Muscle layer of duodenum (tissue), 2 donors: ENCODE results near the gene FRMPD4.

ENCODE experiments used
- H3K27ac ChIP-seq: one replicate; pipeline ENCODE4 v1.7.0; 2013; ENCODE audit warnings: mild to moderate bottlenecking, low read length
- H3K27me3 ChIP-seq: one replicate; pipeline ENCODE4 v1.7.0; 2013; ENCODE audit warnings: low read depth, mild to moderate bottlenecking, control low read depth, low read length
- H3K36me3 ChIP-seq, 2 donors: one replicate each; pipeline ENCODE4 v1.7.0; 2013; ENCODE audit warnings: low read length in 2 of 2, control low read depth in 1 of 2, mild to moderate bottlenecking in 1 of 2; ENCODE audit not compliant: insufficient read depth in 2 of 2, control insufficient read depth in 1 of 2
- H3K4me1 ChIP-seq, 2 donors: one replicate each; pipeline ENCODE4 v1.7.0; 2013; ENCODE audit warnings: low read length in 2 of 2, mild to moderate bottlenecking in 2 of 2, control low read depth in 1 of 2, moderate library complexity in 1 of 2; ENCODE audit not compliant: insufficient read depth in 2 of 2, control insufficient read depth in 1 of 2
- H3K4me3 ChIP-seq, 2 donors: one replicate each; pipeline ENCODE4 v1.7.0; 2013; ENCODE audit warnings: low read length in 2 of 2, low read depth in 1 of 2, mild to moderate bottlenecking in 1 of 2
- H3K9me3 ChIP-seq, 2 donors: one replicate each; pipeline ENCODE4 v1.7.0; 2013; ENCODE audit warnings: low read length in 2 of 2, control low read depth in 1 of 2, mild to moderate bottlenecking in 1 of 2; ENCODE audit not compliant: control insufficient read depth in 1 of 2
- donor health status: healthy.

Gene FRMPD4

DNA sequence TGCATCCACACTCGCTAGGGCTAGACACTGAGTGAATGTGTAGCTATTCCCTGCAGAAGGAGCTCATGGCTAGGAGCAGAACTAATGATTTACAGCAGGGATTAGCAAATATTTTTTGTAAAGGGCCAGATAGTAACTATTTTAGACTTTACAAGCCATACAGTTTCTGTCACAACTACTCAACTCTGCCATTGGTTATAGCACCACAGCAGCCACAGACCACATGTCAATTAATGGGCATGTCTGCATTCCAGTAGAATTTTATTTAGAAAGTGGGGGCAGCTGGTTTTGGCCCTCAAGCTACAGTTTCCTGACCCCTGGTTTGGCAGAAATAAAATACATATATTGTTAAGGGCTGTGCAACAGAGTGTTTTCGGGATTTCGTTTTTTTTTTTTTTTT lies 192.6 kb downstream of the FRMPD4 start:
- Histone ChIP-seq H3K4me3 (no peak overlapping the region), H3K36me3 (no peaks in the 10 kb centered on the region), H3K4me1 (no peaks in the 10 kb centered on the region), H3K27ac (no peak overlapping the region), H3K9me3 (no peaks in the 10 kb centered on the region), H3K27me3 (no peaks in the 10 kb centered on the region)

- Histone ChIP-seq H3K36me3 (no peaks in the 10 kb centered on the region), H3K9me3 (no peaks in the 10 kb centered on the region), H3K27me3 (no peaks in the 10 kb centered on the region), H3K4me3 (no peak overlapping the region), H3K4me1 (no peaks in the 10 kb centered on the region), H3K27ac (no peak overlapping the region)
These were observed 194.6 kb downstream of the FRMPD4 start for GRCh38 chrX:12332786-12333347.

GRCh38 chrX:12339921-12340320 lies 201.6 kb downstream of the FRMPD4 start:
- Histone ChIP-seq H3K27ac (no peak overlapping the region), H3K4me3 (no peak overlapping the region), H3K36me3 (no peaks in the 10 kb centered on the region), H3K4me1 (no peaks in the 10 kb centered on the region), H3K27me3 (no peaks in the 10 kb centered on the region), H3K9me3 (no peaks in the 10 kb centered on the region)

DNA sequence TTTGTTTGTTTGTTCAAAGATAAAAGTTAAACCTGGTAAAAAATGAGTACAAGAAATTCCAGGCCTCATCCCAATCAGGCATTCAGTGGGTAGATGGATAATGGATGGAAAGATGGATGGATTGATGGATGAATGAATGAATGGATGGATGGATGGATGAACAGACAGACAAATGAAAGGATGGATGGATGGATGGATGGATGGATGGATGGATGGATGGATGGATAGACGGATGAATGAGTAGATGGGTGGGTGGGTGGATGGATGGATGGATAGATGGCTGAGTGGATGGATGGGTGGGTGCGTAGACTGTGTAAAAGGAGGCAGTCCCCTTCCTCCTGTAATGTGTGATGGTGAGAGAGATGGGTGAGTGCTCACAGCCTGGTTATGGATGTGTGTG lies 206.7 kb downstream of the FRMPD4 start:
- Histone ChIP-seq H3K27ac (no peak overlapping the region), H3K36me3 (no peaks in the 10 kb centered on the region), H3K9me3 (no peaks in the 10 kb centered on the region), H3K27me3 (no peaks in the 10 kb centered on the region), H3K4me1 (no peaks in the 10 kb centered on the region), H3K4me3 (no peak overlapping the region)

- no peak overlapping the region for H3K27ac ChIP-seq
- H3K4me1 ChIP-seq: no peaks in the 10 kb centered on the region
- H3K27me3 ChIP-seq: no peaks in the 10 kb centered on the region
- H3K9me3 ChIP-seq: no peaks in the 10 kb centered on the region
- H3K4me3 ChIP-seq: no peak overlapping the region
- no peaks in the 10 kb centered on the region for H3K36me3 ChIP-seq
These were observed 210.9 kb downstream of the FRMPD4 start for GRCh38 chrX:12349201-12349600.

- Histone ChIP-seq H3K4me3 (no peak overlapping the region), H3K4me1 (no peaks in the 10 kb centered on the region), H3K36me3 (no peaks in the 10 kb centered on the region), H3K9me3 (no peaks in the 10 kb centered on the region), H3K27ac (no peak overlapping the region), H3K27me3 (no peaks in the 10 kb centered on the region)
These were observed 214.6 kb downstream of the FRMPD4 start for GRCh38 chrX:12352922-12353321.

DNA sequence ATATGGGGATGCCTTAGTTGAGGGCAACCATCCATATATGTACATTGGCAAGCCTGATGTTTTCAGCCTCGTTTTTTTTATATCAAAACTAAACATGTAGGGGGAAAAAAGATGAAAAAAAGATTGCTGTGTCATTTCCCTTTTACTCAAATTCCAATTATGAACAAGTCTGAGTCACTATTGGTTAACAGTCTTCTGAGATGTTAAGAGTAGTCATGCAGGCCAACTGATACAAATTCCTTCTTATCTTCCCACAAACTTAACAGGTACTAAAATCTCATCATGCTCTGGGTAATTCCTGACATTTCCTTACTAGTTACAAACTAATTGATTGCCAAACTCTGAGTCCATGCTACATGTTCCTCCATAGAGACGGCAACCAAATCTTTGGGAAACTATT lies 222.1 kb downstream of the FRMPD4 start:
- no peak overlapping the region for H3K27ac ChIP-seq
- no peaks in the 10 kb centered on the region for H3K36me3 ChIP-seq
- no peaks in the 10 kb centered on the region for H3K27me3 ChIP-seq
- H3K9me3 ChIP-seq: no peaks in the 10 kb centered on the region
- no peak overlapping the region for H3K4me3 ChIP-seq
- H3K4me1 ChIP-seq: no peaks in the 10 kb centered on the region

GRCh38 chrX:12360986-12361598 lies 222.8 kb downstream of the FRMPD4 start:
- no peaks in the 10 kb centered on the region for H3K36me3 ChIP-seq
- no peaks in the 10 kb centered on the region for H3K27me3 ChIP-seq
- H3K4me3 ChIP-seq: no peak overlapping the region
- no peaks in the 10 kb centered on the region for H3K9me3 ChIP-seq
- H3K4me1 ChIP-seq: no peaks in the 10 kb centered on the region
- no peak overlapping the region for H3K27ac ChIP-seq

DNA sequence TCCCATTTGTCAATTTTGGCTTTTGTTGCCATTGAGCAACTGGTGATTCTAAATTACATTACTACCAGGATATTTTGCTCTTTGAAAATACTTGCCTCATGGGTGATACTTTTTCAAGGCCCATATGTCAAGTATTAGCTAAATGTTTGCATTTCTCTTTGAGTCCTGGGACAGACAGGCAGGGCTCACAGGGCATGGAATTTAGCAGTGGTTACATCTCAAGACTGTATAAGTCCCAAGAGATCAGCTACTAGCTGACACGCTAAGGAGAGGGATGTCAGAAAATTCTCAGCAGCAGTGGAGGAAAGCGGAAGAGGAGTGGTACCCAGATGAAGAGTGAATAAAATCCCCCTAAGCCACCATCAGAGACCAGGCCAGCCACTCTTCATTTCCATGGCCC lies 224.9 kb downstream of the FRMPD4 start:
- no peak overlapping the region for H3K27ac ChIP-seq
- H3K4me1 ChIP-seq: no peaks in the 10 kb centered on the region
- H3K36me3 ChIP-seq: no peaks in the 10 kb centered on the region

DNA sequence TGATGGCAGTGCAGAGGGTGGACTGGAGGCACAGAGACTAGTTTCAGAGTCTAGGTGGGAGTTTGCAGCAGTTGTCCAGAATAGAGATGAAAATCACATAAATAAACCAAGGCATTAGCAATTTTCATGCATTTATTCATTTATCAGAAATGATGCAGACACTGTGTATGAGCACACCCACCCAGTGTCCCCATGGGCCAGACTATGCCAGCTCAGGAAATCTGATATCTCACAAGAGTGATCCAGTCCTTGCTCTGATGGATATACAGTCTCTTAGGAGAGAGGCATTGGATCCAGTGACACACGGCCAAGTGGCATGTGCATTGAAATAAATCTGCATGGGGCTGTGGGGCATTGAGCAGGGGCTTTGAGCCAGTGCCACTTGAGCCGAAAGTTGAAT lies 228.2 kb downstream of the FRMPD4 start:
- Histone ChIP-seq H3K27ac (no peak overlapping the region), H3K4me1 (no peaks in the 10 kb centered on the region), H3K9me3 (no peaks in the 10 kb centered on the region), H3K36me3 (no peaks in the 10 kb centered on the region), H3K4me3 (no peak overlapping the region), H3K27me3 (no peaks in the 10 kb centered on the region)

More for the DNA sequence above, 224.9 kb downstream of the FRMPD4 start:
- no peak overlapping the region for H3K4me3 ChIP-seq
- no peaks in the 10 kb centered on the region for H3K27me3 ChIP-seq
- H3K9me3 ChIP-seq: no peaks in the 10 kb centered on the region

DNA sequence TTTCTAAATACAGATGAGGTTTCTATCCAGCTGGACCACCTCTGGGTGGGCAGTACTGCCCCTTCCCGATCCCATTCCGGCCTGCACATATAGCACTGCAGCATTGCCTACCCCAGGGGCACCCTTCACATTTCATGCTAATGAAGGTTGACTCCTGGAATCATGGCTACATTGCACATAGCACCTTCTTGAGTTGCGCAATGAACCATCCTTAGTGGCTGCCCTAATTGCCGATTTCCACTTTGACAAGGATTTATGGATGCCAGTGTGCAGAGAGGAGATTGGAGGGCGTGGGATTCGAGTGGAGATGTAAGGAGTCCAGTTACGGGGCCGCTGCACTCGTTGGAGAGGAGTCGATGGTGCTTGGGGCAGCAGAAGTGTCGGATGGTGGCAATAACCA lies 229.0 kb downstream of the FRMPD4 start:
- no peaks in the 10 kb centered on the region for H3K9me3 ChIP-seq
- no peaks in the 10 kb centered on the region for H3K27me3 ChIP-seq
- H3K36me3 ChIP-seq: no peaks in the 10 kb centered on the region

DNA sequence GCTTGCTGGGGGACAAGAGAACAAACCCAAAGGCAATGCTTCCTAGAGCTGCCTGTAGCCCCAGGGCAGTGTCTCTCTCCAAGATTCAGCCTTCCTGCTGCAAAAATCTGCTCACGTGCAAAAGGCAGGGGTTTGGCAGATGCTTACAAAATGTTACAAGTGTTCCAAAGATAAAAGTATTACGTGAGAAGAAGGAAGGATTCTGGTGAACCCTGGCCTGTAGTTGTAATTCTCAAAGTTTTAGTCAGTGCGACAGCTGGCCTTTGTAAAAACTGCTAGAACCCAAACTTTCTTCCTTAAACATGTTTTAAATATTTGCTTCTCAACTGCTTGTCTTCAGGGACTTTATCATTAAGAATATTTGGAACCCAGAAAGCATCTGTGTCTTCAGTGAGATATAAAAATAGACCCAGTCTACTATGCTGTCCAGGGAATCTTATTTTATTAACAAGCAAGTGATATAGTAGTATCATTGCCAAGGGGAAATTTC lies 232.3 kb downstream of the FRMPD4 start:
- no peaks in the 10 kb centered on the region for H3K27me3 ChIP-seq
- H3K9me3 ChIP-seq: no peaks in the 10 kb centered on the region
- no peaks in the 10 kb centered on the region for H3K4me1 ChIP-seq
- no peaks in the 10 kb centered on the region for H3K36me3 ChIP-seq
- H3K4me3 ChIP-seq: no peak overlapping the region
- no peak overlapping the region for H3K27ac ChIP-seq

More for the DNA sequence above, 229.0 kb downstream of the FRMPD4 start:
- Histone ChIP-seq H3K4me1 (no peaks in the 10 kb centered on the region), H3K27ac (no peak overlapping the region), H3K4me3 (no peak overlapping the region)
